Measurements from ENCODE around the gene RPH3AL.

DNA sequence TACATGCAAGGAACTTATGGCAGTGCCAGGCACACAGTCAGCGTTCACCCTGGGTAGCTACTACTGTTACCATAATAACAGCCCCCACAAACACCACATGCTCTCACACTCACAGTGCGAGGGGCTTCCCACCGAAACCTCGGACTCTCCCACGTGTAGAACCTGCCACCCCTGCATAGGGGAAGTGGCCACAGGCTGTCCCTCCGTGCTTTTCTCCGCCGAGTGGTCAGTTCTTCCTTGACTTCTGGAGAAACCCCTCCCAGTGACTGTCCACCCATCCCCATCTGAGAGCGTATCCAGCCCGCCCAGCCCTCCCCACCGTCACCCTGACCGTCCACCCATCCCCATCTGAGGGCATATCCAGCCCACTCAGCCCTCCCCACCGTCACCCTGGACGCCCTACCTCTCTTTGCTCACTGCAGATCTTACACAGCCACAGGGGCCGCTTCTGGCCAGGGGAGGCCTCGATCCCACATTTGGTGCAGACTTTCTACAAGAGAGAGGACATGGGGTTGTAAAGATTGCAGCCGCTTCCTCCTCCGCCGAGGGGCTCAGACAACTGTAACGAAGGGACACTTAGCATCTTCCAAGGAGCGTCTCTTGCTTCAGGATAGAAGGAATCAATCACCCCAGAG is 71.1 kb downstream of the RPH3AL start:
- TF ChIP-seq POLR2A (IDR thresholded peaks at IDR 0.05) (no peak), POLR2AphosphoS5 (IDR thresholded peaks at IDR 0.05) (no peak)
- TF ChIP-seq, protein P1, sequence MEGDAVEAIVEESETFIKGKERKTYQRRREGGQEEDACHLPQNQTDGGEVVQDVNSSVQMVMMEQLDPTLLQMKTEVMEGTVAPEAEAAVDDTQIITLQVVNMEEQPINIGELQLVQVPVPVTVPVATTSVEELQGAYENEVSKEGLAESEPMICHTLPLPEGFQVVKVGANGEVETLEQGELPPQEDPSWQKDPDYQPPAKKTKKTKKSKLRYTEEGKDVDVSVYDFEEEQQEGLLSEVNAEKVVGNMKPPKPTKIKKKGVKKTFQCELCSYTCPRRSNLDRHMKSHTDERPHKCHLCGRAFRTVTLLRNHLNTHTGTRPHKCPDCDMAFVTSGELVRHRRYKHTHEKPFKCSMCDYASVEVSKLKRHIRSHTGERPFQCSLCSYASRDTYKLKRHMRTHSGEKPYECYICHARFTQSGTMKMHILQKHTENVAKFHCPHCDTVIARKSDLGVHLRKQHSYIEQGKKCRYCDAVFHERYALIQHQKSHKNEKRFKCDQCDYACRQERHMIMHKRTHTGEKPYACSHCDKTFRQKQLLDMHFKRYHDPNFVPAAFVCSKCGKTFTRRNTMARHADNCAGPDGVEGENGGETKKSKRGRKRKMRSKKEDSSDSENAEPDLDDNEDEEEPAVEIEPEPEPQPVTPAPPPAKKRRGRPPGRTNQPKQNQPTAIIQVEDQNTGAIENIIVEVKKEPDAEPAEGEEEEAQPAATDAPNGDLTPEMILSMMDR (IDR thresholded peaks at IDR 0.05 in 8 of 11, conservative IDR thresholded peaks at IDR 0.05 in 3 of 11), result no peak
